HG02870 (cell line): Measurements from ENCODE around the gene ZBTB16.

Source experiments
- ATAC-seq: cut with Tn5 transposase; IDR thresholded peaks from one replicate; pipeline ENCODE4 v1.9.1; 2021; ENCODE audit warnings: mild to moderate bottlenecking, moderate library complexity; ENCODE audit not compliant: unreplicated experiment

Gene ZBTB16

DNA sequence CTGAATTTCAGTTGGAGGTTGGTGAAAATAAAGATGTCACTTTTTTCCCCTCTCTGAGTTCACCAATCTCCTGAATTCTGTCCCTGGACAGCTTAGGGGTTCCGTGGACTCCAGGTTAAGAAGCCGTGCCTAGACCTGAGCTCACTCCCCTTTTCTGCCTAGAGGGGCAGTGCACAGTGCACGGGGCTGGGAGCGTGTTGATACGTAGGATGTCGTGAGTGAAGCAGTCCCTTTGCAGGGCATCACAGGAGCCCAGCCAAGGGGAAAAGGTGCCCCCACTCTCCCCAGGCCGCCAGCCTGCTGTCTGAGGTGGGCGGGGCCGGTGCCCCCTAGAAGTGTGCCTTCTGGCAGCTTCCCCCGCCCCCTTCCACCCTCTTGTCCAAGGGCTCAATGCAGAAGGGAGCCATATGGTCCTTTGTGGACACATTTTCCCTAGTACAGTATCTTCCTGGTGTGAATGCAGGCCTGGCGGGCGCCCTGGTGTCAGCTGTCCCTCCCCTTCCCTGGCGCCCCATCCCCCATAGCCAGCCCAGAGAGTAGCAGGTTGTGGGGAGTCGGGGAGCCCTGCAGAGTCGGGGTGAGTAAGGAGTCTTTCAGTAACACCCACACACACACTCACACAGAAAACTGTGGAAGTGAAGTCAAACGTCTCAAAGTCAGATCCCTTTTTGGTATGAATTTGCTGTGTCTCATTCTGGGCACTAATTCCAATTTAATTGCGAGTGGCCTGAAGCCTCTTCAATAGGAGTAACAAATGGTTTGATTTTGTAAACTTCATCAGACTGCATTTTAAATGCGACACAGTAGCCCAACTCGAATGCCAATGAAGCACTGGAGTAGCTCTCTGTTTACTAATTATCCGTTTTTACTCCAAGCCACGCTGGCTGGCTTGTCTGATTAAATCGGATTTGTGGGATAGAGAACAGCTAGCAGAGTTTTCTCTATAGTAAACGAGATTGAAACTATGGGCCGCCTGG is 169.2 kb downstream of the ZBTB16 start:
- no peak for ATAC-seq

DNA sequence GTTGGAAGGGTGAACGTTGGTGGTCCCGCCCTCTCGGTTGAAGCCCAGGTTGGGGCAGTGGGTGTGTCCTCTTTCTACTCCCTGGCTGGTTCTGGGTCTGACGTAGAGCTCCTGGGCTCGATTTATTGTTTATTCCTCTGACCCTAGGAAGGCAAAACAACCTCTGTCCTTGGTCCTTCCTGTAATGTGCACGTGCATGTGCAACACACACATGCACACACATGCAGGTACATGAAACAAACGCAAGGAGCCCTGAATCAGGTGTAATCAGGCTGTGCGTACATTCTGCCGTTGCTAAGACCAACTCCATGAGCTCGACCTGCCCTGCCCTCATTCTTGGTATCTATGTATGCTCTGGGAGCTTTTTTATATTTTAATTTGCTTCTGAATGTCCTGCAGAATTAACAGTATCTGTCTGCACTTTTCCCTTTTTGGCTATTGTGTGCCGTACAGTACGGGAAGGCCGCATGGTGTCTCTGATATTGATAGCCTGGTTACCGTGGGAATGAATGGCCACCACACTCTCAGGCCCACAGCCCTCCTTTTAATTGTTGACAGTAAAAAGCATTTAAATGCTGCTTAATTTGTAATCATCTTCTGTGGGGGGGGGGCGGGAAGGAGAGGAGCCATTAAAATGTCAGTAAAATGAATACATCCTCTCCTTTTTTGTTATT is 170.7 kb downstream of the ZBTB16 start:
- ATAC-seq: no peak

DNA sequence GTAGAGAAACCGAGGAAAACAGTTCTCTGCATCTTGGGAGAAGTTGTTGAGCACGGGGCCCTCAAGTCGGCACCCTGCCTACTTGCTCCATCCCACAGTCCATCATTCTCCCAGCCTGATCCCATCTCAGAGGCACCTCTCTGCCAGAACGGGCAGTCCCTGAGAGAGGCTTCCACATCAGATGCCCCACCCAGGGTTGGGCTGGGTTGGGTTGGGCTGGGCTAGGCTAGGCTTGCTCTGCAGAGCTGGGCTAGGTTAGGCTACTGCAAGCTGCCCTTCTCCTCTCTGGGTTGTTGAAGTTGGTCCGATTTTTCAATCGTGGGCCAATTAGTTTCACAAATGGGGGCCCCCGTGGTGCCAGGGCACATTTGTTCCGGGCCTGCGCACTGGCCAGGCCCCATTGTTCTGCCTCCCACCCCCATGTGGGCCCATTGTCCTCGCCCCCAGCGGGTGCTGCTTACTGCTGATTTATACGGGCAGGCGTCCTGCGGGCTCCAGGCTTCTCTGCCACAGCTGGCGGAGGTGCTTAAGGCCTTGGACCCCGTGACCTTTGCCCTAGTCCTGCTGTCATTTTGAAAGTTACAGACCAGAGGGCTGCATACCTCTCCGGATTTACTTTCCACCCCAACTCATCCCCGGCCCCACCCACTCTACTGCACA is 173.0 kb downstream of the ZBTB16 start:
- ATAC-seq: no peak

DNA sequence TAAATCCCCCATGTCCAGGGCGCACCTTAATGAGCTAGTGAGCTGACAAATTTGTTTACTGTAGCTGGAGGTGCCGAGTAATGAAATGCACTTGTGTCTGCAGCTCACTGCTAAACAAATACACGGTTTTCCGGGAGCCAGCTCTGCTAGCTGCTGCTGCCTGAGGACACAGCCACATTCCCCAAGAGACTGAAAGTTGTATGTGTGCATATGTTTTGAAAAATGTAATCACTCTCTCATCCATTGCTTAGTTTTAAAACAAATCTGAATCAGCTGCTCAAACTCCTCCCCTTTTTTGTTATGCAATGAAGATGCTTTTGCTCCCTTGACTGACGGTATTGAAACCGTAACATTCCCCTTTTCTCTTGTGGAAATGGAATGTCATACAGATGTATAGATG is 174.2 kb downstream of the ZBTB16 start:
- no peak for ATAC-seq

DNA sequence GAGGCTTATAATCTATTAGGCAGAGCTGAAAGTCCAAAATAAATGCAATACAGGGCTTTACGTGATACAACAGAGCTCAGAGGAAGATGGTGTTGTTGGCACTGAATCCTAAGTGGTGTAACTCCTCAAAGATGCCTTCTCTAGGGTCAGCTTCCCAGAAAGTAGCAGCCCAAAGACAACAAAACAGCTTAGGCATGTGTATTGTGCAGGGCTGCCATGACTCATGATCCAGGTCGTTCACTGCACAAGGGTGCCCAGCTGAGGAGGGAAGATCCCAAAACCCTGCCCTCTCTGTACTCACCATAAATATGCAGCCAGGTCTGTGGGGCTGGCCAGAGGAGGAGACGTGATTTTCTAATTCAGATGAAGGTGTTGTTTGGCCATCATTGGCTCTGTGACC is 177.3 kb downstream of the ZBTB16 start:
- no peak for ATAC-seq

DNA sequence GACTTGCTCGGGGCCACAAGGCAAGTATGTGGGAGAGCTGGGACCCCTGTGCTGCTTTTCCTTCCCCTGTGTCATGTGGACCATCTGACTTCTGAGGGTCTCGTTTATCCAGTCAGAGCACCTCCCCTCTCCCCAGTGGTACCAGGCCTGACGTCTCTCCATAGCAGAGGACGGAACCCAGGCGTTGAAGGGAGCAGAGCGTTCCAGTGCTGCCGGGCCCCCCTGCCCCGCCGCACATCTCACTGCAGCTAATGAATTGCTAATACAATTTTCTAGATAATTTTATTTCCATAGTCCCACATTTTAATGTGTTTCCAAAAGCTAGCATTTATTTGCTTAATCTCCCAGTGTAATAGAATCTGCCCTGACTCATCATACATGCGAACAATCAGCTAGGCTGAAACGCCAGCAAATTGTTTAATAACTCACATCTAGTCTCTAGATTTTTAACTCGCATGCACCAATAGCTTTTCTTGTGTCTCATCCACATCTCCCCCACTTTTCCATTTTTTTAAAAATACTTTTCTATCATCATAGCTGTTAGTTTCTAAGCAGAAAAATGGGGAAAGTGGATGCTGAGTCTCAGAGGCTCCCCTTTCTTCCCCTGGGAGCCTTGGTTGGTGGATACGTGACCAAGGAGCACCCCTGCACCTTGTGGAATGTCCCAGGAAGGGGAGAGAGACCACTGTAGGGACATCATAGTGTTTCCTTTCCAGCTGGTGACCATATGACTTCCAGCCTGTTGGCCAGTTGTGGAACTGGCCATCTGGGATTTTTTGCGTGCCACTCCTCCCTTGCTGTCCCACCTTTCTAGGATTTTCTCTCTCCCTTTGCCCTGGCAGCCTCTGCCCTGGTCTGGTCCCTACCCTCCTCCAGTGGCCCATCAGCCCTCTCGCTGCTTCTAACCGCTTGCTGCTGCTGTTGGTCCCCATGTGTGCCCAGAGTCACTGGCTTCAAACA is 178.1 kb downstream of the ZBTB16 start:
- ATAC-seq: no peak

DNA sequence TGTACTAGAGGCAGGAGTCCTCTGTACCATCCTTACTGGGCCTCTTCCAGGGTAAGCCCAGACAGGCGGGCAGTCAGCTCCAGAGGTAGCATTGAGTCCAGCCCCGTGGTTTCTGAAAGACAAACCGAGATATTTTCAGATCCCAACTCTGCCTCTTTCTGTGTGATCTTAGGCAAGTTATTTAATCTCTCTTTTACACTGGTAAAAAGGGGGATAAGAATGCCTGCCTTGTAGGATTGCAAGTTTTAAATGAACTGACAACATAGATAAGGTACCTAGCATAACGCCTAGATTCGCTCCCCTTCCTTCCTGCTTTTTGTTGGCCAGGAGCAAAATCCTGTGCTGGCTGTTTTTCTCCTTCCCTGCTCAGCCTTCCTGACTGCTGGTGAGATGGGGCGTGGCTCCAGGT is 180.2 kb downstream of the ZBTB16 start:
- no peak for ATAC-seq

DNA sequence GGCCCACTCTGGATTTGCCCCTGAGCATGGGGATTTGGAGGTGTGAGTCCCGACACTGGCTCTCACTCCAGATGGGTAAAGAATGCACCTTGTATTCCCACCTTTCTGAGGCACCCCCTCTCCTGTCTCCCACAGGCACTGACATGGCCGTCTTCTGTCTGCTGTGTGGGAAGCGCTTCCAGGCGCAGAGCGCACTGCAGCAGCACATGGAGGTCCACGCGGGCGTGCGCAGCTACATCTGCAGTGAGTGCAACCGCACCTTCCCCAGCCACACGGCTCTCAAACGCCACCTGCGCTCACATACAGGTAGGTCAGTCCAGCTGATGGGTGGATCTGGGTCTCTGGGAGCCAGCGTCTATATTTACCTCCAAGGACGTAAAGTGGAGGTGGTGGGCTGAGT is 182.5 kb downstream of the ZBTB16 start:
- no peak for ATAC-seq

DNA sequence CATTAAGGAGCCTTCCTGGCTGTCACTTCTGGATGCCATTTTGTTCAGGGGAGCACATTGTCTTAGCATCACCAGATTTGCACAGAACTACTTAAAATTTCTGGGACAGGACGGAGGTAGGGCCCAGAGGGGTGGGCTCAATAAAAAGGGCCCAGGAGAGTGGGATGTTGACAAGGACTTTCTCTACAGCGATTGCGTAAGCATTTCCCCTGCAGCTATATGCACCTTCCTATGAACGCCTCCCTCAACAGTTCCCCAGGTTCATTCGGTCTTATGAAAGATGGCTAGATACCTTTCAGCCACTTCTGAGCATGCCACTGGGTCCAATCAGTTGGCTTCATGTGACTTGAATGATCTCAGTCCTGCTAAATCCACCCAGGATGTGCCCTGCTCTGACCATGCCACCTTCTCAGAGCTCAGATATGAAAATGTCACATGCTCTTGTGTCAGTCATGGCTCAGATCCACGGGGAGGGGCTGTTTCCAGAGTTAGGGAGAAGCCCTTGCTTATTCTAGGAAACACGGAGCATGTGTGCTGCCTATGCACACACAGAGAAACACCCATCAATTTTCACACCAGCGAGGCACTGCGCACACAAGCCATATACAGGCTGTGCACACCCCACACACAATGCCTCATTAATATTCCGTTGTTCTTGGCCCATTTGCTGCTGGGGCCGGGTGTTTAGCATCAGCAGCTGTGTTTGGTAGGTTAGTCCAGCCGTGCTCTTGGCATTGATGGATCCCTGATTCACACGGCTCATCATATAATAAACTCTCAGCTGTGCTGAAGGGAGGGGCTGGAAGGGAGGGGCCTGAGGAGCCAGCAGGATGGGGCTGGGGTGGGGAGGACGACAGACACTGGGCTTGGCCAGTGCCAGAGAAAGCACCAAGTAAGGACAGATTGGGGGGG is 184.2 kb downstream of the ZBTB16 start:
- ATAC-seq: no peak

DNA sequence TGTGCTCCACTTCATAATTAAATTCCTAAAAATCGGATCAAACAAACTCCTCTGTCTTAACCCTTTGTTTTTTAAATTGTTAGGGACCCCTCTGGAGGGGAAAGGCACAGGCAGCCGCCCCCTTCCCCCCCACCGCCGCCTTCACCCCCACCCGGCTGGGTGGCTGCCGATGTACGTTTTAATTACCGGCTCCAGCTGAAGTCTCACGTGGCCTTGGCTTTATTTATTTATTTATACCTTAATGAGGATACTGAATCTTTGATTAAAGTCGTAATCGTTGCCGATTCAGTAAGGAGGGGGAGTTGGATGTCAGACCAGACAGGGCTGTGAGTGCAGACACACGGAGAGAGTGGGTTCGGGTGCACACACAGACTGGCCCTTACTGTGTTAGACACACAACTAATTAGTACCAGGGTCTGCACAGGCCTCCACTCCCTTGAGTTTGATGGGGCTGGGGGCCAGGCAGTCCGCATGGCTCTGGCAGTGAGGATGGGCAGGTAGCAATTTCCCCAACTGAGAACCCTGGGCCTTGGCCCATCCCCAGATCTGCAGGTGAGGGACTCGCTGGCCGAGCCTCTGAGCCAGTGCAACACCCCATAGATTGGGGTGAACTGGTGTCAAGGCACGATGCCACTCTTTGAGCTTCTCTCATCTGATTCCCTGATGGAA is 185.3 kb downstream of the ZBTB16 start:
- no peak for ATAC-seq

DNA sequence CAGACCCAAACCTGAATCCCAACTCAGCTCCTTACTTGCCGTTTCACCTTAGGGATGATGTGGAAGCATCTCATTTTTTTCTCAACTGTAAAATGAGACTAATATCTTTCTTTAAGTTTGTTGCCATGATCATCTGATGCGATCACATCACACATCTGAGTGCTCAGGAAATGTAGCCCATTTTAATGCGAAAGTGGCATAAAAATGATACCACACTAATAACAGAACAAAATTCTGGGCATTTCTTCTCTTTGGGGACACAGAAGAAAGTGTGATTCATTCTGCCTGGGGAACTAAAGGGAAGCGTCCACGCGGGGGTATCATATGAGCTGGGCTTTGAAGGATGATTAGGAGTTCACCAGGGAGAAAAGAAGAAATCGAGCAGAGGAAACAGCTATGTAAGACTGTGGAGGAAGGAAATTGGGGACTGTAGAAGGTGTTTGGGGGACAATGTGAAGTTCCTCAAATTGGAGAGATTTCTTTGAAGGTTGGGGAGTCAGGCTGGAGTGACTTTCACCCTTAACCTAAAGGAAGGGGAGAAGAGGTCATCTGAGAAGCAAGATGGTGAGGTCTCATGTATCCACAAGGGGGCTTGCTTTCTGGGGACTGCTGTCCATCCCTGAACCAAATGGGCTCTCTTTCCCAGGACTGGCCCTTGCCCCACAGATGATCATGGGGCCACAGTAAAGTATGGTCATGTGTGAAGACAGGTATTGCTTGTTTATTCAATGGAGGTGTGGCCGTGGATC is 187.0 kb downstream of the ZBTB16 start:
- no peak for ATAC-seq

DNA sequence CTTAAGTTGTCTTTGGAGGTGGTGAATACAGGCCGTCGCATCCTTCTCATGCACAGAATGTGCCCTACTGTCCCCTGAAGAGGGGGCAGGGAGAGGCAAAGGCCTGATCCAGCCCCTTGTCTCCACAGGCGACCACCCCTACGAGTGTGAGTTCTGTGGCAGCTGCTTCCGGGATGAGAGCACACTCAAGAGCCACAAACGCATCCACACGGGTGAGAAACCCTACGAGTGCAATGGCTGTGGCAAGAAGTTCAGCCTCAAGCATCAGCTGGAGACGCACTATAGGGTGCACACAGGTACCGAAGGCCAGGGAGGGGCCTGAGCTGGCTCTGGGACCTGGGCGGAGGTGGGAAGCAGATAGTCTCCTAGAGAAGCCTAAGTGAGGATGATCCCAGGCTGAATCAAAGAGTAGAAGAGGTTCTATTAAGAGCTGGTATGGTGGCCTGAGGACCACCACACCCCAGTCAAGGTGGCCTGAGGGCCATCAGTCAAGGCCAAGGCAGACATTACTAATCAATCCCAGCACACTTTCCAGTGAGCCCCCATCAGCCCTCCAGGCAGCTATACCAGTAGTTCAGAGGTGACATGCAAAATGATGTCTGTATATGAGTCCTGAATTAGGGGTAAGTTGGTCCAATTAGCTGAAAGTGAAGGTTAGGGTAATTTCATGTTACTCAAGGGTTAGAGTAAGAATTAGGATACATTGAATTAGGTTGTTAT is 187.7 kb downstream of the ZBTB16 start:
- no peak for ATAC-seq

DNA sequence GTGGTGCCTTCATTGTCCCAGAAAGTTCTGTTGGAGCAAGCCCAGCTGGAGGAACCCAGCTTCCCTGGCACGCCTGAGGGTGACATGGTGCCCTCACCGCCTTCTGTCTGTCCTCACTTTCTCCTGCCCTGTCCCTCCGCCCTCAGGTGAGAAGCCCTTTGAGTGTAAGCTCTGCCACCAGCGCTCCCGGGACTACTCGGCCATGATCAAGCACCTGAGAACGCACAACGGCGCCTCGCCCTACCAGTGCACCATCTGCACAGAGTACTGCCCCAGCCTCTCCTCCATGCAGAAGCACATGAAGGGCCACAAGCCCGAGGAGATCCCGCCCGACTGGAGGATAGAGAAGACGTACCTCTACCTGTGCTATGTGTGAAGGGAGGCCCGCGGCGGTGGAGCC is 190.7 kb downstream of the ZBTB16 start:
- no peak for ATAC-seq

DNA sequence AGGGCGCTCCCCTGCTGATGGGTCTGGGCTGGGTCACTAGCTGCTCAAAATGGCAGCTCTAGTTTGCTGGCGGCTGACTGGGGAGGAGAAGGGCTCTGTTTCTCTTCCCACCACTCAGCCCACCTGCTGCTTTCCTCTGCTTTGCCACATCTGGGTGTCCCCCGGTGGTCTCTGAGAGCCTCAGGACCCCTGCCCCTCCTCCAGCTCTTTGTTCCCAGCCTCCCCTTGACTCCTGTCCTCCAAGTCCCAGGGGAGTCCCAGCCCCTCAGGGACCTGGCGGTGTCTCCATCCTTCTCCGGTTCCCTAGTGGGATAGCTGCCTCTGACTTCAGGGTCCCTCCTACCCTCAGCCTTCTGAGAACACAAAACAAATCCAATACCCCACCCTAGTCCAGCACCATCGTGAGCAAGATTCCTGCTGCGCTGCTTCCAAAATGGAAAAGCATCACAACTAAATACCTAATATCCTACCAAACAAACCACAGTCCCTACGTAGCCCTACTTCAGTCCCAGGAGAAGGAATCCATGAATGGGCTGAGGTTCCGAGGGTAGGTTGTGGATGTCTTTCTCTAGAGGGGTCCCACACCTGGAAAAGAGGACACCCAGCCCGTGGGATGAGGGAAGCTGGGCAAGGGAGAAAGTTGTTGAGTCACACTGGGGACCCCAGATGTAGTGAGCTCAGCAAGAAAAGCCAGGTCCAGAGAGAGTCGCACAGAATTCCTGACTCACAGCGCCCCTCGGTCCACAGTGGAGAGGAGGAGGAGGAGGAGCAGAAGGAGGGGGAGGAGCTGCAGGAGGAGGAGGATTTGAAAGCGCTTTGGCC is 191.7 kb downstream of the ZBTB16 start:
- ATAC-seq: no peak

DNA sequence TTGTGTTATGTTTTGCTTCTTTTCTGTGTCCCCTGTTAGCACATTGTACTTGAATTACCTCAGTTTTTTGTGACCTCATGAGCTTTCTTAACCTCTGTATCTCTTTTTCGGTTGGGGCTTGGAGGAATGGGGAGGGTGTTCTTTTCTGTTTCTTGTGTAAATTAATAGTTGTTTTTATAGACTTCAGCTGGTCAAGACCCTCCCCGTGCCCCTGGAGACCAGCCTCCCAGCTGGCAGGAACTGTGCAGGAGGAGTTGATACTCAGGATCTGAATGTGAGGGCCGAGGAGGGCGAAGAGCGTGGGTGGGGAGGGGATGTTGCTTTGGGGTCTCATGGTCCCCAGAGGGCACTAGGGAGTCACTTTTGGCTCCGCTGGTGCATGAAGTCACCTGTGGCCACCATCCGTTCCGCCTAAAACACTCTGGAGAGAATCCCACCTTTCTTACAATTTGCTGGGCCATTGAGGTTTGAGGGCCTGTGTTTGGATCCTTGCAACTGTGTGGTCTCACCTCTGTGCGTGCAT is 192.4 kb downstream of the ZBTB16 start:
- no peak for ATAC-seq

DNA sequence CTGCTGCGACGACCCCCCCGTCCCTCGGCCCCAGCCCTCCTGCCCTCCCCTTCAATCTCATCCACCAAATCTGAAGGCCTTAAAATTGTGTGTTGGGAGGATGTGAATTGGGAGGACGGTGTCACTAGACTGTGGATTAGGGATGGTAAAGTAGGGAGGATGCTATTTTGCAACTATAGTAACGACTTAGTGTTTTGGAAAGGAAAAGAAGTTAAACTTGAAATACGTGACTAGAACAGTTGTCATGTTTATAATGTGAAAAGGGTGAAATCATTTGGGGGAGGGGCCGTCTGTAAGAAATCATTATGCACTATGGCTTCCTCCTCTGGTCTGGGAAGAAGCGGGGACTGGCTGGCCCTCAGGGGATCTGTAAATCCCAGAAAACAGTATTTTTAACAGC is 193.3 kb downstream of the ZBTB16 start:
- ATAC-seq: no peak

DNA sequence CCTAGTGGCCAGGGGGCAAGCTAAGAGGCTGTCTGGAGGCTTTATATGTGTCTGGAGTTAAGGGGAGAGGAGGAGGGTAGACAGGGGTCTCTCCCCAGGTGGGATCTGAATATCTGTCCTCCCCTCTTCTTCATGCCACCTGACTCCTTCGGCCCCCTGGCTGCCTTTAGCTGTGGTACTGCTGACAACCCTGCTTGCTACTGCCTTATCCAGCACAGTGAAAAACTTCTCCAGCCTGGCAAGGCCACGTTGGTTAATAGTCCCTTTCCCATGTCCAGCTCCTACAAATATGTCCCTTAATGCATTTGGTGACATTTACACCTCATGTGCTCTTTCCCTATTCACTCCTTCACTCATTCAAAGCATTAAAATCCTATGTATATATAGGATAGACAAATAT is 194.3 kb downstream of the ZBTB16 start:
- ATAC-seq: no peak
